SJCRH30 (cell line): ENCODE measurements around the gene CYREN. TPM values are rescaled to one million over a fixed set of nuclear protein-coding genes. Genes with fewer than 3 reads are reported as not detected.
"Not testable (repeated sequence)": the region's sequence is repeated elsewhere in the genome, so short reads cannot be mapped to it uniquely, and the experiment has no call there.

Source experiments
- DNase-seq, 2 experiments: peaks; one replicate each; pipeline ENCODE4 v3.0.0-alpha.2; 2015 to 2020
- H3K27ac ChIP-seq: fragments of 250-450 bp; sonication (Bioruptor Pico); 2 replicates; pipeline ENCODE4 v1.5.1; 2020; ENCODE audit warnings: mild to moderate bottlenecking, moderate library complexity
- H3K27me3 ChIP-seq: fragments of 250-450 bp; sonication (Bioruptor Pico); 2 replicates; pipeline ENCODE4 v1.5.1; 2020; ENCODE audit warnings: mild to moderate bottlenecking, moderate library complexity
- H3K36me3 ChIP-seq: fragments of 250-450 bp; sonication (Bioruptor Pico); 2 replicates; pipeline ENCODE4 v1.5.1; 2020; ENCODE audit warnings: mild to moderate bottlenecking, moderate library complexity
- H3K4me1 ChIP-seq: fragments of 250-450 bp; sonication (Bioruptor Pico); 2 replicates; pipeline ENCODE4 v1.5.1; 2020; ENCODE audit warnings: mild to moderate bottlenecking, moderate library complexity
- H3K4me3 ChIP-seq: fragments of 250-450 bp; sonication (Bioruptor Pico); 2 replicates; pipeline ENCODE4 v1.5.1; 2020; ENCODE audit warnings: mild to moderate bottlenecking, moderate library complexity
- H3K9me3 ChIP-seq: fragments of 250-450 bp; sonication (Bioruptor Pico); replicated peaks from 2 replicates; pipeline ENCODE4 v1.5.1; 2020; ENCODE audit warnings: mild to moderate bottlenecking, moderate library complexity
- total RNA-seq: library from RNA; depleted of rRNA; stranded (reverse); fragments of >200 nt; shearing (Covaris generic); gene quantifications from 2 replicates; pipeline ENCODE4 v1.2.3, GENCODE V29; 2014; rRNA removed

CYREN gene
- total RNA-seq, 1 experiment from 2014 or later = 61.7 TPM

- DNase-seq = no peak
- H3K36me3 ChIP-seq = no peaks in the 10 kb centered on the region
- H3K4me3 ChIP-seq = no peak overlapping the region
- no peaks in the 10 kb centered on the region for H3K4me1 ChIP-seq
- H3K27ac ChIP-seq = no peak overlapping the region
- H3K9me3 ChIP-seq = no peaks in the 10 kb centered on the region
- H3K27me3 ChIP-seq = no peaks in the 10 kb centered on the region
These were observed 26.4 kb downstream of the CYREN start for GRCh38 chr7:135143885-135144668.

- Histone ChIP-seq H3K36me3 (no peaks in the 10 kb centered on the region), H3K27ac (no peak overlapping the region), H3K4me3 (no peak overlapping the region), H3K27me3 (no peaks in the 10 kb centered on the region; the same call in 1 of the 2 replicates), H3K4me1 (no peaks in the 10 kb centered on the region), H3K9me3 (no peaks in the 10 kb centered on the region; the same call in 1 of the 2 replicates)
- no peak for DNase-seq
These were observed 40.9 kb downstream of the CYREN start for GRCh38 chr7:135129579-135129978.

- Histone ChIP-seq H3K27ac (no peak overlapping the region), H3K27me3 (no peaks in the 10 kb centered on the region; the same call in 1 of the 2 replicates), H3K9me3 (no peaks in the 10 kb centered on the region; the same call in 1 of the 2 replicates), H3K4me3 (no peak overlapping the region), H3K4me1 (no peaks in the 10 kb centered on the region), H3K36me3 (no peaks in the 10 kb centered on the region)
- no peak for DNase-seq
These were observed 41.6 kb downstream of the CYREN start for GRCh38 chr7:135128931-135129330.

- not testable (repeated sequence) for H3K36me3 ChIP-seq, DNase-seq, H3K27ac ChIP-seq, H3K4me3 ChIP-seq, H3K27me3 ChIP-seq, H3K4me1 ChIP-seq, H3K9me3 ChIP-seq
These were observed 45.9 kb downstream of the CYREN start for GRCh38 chr7:135124631-135125030.

DNA sequence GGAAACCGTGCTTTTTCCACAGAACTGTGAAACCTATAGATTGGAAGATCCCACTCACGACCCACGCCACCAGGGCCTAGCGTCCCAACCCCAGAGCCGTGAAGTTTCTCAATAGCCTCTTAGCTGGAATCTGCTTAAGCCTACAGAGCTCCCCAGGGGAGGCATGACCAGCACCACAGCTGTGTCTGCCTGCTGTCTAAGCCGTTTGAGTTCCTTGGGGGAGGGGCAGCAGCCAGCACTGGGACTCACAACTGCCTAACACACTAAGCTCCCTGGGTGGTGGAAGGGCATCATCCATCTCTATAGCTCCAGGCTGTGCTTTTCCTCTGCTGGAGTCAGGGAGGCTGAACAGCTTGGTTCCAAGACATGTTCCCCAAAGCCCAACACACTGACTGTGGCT is 48.6 kb downstream of the CYREN start:
- Histone ChIP-seq H3K27ac (no peak overlapping the region), H3K27me3 (no peaks in the 10 kb centered on the region), H3K36me3 (no peaks in the 10 kb centered on the region), H3K4me3 (no peak overlapping the region), H3K9me3 (no peaks in the 10 kb centered on the region), H3K4me1 (no peaks in the 10 kb centered on the region)
- peak; percentile 66 to 71 for DNase-seq

DNA sequence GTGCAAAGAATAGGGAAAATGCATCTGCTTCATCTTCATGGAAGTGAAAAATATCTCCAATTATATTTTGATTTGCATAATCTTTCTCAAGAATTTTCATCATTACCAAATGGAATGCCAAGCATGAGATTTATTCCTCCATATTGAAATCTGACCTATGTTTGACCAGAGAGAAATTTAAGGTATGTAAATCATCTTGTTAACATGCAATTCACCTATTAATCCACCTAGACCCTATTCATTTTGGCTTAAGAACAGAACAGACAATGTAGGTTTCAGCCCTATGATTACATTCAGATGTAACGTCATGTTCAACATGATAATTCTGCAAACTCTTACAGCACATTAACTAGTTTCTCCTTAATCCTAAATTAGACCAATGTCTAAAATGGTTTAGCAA is 53.4 kb downstream of the CYREN start:
- Histone ChIP-seq H3K4me1 (no peaks in the 10 kb centered on the region), H3K27ac (no peak overlapping the region), H3K36me3 (no peaks in the 10 kb centered on the region), H3K4me3 (no peak overlapping the region), H3K9me3 (no peaks in the 10 kb centered on the region), H3K27me3 (no peaks in the 10 kb centered on the region)
- no peak for DNase-seq

Other genes starting within 250 kb of the CYREN start
- gene AGBL3, start 184.2 kb downstream of the CYREN start, total RNA-seq = 0.96 and 2.5 TPM in 2 replicates
- gene TMEM140, start 22.6 kb downstream of the CYREN start, total RNA-seq = 0.12 TPM in 1 of 2 replicates, not detected in the other
- gene WDR91, start 40.8 kb upstream of the CYREN start, total RNA-seq = 12.1 and 14.6 TPM in 2 replicates
- not detected in 2 replicates for gene STRA8, start 63.1 kb upstream of the CYREN start, total RNA-seq